Activated CD4-positive, CD25-positive, alpha-beta regulatory T cell (primary cell): Measurements from ENCODE around the gene FRMD4A.

ENCODE experiments used
- DNase-seq, 4 experiments: peaks; one replicate each; lab custom pipeline; 2025; lab: John Stamatoyannopoulos, UW

The FRMD4A gene

GRCh38 chr10:14330388-14331061, at the start of gene FRMD4A:
TSS of gene FRMD4A (minus strand) at chr10:14330924.
- DNase-seq, result no peak

- no peak for DNase-seq
Observed at GRCh38 chr10:14379556-14380280, 49.0 kb upstream of the FRMD4A start.

DNA sequence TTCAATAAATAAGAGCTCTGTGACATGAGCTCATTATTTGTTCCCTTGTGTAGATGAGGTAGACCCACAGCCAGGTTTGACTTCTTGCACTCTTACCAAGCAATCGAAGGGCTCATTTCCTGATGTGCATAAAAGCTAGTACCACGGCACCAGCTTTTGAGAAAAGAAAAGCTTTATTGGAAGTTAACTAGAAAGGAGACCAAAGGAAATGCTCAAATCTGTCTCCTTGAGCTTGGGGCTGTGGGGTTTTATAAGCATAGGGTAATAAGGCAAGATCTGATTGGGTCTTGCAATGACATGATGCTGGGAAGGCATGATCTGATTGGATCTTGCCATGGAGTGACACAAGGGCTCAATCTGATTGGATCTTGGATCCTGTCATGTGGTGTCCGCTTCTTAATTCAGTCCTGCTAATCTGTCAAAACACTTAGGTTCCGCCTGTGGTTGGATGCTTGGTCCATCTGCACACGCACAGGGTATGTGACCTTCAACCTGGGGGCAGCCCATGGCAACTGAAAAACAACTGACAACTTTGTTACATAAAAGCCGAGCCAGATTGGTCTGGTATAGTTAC, 47.8 kb upstream of the FRMD4A start:
- DNase-seq, result no peak

DNA sequence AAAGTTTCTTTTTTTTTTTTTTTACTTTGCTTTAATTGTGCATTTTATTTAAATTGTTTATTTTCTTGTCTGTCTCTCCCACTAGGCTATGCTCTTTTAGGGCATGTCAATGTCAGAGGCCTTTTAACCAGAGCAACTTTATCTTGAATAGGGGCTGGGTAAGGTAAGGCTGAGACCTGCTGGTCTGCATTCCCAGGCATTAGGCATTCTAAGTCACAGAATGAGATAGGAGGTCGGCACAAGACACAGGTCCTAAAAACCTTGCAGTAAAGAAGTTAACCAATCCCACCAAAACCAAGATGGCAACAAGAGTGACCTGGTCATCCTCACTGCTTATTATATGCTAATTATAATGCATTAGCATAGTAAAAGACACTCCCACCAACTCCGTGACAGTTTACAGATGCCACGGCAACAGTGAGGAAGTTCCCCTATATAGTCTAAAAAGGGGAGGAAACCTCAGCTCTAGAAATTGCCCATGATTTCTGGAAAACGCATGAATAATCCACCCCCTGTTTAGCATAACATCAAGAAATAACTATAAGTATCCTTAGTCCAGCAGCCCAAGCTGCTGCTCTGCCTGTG, 47.0 kb upstream of the FRMD4A start:
- DNase-seq, result no peak

GRCh38 chr10:14374745-14375445, 44.2 kb upstream of the FRMD4A start:
- DNase-seq, result no peak

- no peak for DNase-seq
Observed at GRCh38 chr10:14372606-14373005, 41.9 kb upstream of the FRMD4A start.

- DNase-seq, result no peak
Observed at GRCh38 chr10:14371581-14371980, 40.9 kb upstream of the FRMD4A start.

DNA sequence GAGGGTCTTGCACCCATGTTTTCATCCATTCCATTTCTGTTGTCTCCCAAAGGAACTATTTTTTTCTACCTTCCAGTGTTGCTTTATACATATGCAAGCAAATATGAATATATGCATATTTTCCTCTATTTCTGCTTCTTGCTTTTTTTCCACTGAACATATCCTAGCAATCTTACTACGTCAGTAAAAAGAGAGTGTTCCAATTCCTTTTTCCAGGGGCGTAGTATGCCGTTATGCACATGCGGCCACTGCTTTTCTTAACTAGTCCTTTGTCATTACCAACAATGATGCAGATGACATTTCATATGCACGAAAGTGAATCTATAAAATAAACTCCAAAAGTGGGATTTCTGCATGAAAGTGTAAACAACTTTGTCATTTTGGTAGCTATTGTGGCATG, 40.2 kb upstream of the FRMD4A start:
- no peak for DNase-seq

DNA sequence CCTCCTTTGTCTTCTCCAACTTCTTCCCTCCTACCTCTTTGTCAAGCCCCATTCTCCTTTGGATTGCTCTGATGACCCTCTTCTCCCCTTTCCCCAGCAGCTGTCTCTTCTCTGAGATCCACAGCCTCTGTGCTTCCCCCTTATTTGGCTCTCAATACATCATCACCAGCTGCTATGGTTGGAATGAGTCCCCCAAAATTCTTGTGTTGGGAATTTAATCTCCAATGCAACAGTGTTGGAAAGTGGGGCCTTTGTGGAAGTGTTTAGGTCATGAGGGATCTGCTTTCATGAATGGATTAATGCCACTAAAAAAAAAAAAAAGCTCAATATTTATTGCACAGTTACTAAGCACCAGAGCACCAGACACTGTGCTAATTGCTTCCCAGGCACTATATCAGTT, 39.2 kb upstream of the FRMD4A start:
- DNase-seq, result no peak

- no peak for DNase-seq
Observed at GRCh38 chr10:14366760-14367159, 36.0 kb upstream of the FRMD4A start.

DNA sequence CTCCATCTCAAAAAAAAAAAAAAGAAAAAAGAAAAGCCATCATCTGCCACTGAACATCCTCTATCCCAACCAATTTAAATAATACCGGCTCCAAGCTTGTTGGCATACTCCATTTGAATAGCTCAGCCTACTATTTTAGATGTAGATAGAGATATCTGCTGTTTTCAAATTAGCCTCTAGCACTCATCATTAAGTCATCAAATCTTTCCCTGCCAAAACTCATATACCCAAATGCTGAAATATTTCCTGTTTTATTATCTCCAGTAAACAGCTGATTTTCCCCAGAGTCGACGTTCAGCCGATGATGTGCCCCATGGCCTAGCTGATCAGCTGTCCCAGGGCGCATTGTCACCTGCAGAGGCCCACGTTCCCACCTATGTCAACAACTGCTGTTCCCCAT, 34.5 kb upstream of the FRMD4A start:
- DNase-seq, result no peak

- DNase-seq, result no peak
Observed at GRCh38 chr10:14362104-14362503, 31.4 kb upstream of the FRMD4A start.

DNA sequence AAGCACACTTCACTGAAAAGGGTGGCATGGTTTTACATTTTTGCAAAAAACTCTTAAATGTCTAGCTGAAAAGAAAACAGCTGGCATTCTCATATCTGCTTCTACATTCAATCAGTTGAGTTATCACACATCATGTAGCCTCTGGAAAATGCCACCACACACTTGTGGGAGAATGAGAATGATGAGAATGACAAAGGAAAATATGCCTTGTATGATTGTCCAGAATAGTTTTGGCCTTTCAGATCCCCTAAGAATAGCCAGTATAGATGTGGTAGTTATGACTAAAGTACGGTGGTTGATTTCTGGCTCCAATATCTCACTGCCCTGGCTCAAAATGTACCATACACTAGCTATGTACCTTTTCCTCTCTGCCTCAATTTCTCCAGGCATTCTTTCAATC, 30.2 kb upstream of the FRMD4A start:
- DNase-seq, result no peak

- no peak for DNase-seq
Observed at GRCh38 chr10:14360515-14360914, 29.8 kb upstream of the FRMD4A start.

DNA sequence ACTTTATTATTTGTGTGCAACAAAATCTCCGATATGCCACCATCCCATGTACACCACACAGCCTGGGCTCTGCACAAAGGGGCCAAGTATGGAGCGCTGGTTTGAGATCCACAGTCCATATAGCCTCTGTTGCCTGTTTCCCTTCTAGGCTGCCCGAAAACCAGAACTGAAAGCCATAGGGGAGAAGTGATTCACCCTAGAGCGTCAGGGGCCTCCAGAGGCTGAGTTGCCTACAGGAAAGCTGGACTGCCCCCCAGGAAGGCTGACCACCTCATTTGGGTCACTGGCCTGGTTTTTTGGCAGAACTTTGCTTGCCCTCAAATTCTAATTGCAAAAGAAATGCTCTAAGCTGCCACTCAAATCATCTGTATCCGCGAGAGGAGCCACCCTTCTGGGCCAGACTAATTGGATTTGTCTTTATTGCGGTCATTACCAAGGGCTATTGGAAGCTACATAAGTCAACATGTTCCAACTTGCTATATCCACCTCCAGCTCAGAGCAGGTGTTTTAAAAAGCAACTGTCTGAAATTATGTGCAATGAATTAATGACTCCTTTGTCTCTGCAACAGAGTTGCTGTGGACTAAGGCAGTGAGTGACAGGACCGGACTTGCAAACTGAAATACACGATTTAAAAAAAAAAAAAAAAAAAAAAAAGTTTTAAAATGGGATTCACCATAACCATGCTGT, 28.3 kb upstream of the FRMD4A start:
- no peak for DNase-seq

DNA sequence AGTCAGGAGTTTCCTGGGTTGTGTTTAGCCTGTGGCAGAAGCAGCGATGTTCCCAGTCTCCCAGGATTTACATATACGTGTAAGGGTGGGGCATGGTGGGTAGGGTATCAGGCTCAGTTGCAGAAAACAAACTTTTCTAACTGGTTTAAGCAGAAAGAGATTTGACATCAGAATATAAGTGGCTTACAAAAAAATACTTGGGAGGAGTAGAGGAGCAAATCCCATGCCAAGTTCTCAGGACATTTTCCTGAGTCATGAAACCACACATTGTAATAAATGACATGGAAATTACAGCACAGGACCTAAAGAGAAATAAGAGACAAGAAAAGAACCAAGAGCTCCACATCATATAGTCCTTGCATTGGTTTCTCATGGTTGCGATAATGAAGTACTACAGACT, 26.2 kb upstream of the FRMD4A start:
- DNase-seq, result no peak

GRCh38 chr10:14355750-14356149, 25.0 kb upstream of the FRMD4A start:
- no peak for DNase-seq

DNA sequence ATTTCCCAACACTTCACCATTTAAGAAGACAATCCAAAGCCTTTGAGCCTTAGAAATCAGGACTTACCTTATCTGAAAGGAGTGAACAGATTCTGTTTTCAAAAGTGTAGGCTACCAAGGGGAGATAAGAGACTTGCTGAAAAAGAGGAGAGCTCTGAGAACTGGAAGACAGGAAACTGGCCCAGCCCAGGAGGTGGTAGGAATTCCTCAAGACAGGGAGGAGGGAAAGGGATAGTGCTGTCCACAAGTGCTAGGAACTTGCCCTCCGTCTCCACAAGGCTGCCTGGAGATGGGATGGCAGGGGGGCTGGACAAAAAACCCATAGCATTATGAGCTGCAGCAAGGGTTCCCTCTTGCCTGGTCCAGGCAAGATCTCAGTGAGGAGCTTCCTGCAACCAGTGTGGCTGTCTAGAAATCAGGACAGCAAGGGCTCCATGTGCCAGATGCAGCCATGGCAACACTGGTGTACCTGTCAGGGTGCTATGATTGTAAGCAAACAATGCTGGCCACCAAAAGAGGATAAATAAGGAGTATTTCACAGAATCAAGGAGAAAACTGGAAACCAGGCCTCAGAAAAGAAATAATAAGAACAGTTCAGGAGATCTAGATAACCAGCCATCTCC, 22.7 kb upstream of the FRMD4A start:
- DNase-seq, result no peak

DNA sequence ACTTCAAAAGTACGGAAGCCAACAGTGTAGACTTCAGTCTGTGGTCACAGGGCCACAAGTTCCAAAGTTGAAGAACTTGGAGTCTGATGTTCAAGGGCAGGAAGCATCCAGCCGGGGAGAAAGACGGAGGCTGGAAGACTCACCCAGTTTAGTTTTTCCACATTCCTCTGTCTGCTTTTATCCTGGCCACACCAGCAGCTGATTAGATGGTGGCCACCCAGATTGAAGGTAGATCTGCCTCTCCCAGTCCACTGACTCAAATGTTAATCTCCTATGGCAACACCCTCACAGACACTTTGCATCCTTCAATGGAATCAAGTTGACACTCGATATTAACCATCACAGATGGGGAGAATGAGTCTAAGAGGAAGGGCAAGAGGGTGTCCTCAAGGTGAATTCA, 19.3 kb upstream of the FRMD4A start:
- no peak for DNase-seq

- no peak for DNase-seq
Observed at GRCh38 chr10:14349081-14349480, 18.4 kb upstream of the FRMD4A start.

- DNase-seq, result no peak
Observed at GRCh38 chr10:14345262-14345661, 14.5 kb upstream of the FRMD4A start.
